GM19452 (cell line): ENCODE data around the gene RBPMS2.

Experiments
- ATAC-seq: cut with Tn5 transposase; IDR thresholded peaks from one replicate; pipeline ENCODE4 v1.9.1; 2021; ENCODE audit not compliant: unreplicated experiment

RBPMS2 gene

GRCh38 chr15:64695561-64695992, 79.8 kb downstream of the RBPMS2 start:
- no peak for ATAC-seq

DNA sequence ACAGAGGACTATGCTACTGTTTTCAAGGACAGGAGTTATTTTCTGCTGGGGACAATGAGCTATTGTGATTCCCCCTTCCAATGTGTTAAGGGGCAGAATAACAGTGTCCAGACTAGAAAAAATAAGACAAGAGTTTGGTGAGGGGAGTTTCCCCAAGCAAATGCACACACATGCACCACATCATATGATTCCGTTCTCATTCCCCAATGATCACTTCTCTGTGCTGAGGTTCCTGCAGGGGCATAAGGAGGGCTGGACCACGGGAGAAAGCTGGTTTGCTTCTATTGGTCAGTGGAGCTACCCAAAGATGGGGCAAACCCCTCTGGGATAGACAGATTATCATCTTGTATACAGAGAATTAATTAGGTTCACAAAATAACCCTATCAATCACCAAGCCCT, 80.6 kb downstream of the RBPMS2 start:
- no peak for ATAC-seq

DNA sequence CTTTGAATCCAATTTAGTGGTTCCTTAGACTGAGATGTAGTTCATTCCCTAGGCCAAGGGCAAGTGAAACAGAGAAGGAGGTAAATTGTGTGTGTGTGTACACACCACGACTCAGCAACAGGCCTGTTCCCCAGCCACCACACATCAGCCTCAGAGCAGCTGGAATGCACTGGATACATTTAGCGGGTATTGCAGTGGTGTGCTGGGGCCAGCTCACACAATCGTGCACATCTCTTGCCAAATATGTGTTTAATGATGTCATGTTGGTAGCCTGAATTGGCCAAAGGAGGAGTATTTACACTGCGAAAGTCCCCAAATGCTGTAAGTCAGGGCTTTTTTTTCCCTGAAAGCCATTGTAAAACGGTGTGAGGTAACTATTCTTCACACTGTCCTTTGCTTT, 82.3 kb downstream of the RBPMS2 start:
- ATAC-seq = no peak

GRCh38 chr15:64691896-64692565, 83.4 kb downstream of the RBPMS2 start:
- ATAC-seq = no peak

- no peak for ATAC-seq
These were observed 84.7 kb downstream of the RBPMS2 start for GRCh38 chr15:64690578-64691296.

- ATAC-seq = no peak
These were observed 85.4 kb downstream of the RBPMS2 start for GRCh38 chr15:64690008-64690407.
